Measurements from ENCODE around the gene TADA2B.

- no peak for TF ChIP-seq POLR2AphosphoS5 (IDR thresholded peaks at IDR 0.05; ENCODE audit: low read depth)
- TF ChIP-seq, protein P1, sequence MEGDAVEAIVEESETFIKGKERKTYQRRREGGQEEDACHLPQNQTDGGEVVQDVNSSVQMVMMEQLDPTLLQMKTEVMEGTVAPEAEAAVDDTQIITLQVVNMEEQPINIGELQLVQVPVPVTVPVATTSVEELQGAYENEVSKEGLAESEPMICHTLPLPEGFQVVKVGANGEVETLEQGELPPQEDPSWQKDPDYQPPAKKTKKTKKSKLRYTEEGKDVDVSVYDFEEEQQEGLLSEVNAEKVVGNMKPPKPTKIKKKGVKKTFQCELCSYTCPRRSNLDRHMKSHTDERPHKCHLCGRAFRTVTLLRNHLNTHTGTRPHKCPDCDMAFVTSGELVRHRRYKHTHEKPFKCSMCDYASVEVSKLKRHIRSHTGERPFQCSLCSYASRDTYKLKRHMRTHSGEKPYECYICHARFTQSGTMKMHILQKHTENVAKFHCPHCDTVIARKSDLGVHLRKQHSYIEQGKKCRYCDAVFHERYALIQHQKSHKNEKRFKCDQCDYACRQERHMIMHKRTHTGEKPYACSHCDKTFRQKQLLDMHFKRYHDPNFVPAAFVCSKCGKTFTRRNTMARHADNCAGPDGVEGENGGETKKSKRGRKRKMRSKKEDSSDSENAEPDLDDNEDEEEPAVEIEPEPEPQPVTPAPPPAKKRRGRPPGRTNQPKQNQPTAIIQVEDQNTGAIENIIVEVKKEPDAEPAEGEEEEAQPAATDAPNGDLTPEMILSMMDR (conservative IDR thresholded peaks at IDR 0.05; ENCODE audit: low read depth in 2 of 2), result no peak
- no peak for TF ChIP-seq STAT1 (IDR thresholded peaks at IDR 0.05; ENCODE audit: unreplicated experiment)
- TF ChIP-seq, protein P2, sequence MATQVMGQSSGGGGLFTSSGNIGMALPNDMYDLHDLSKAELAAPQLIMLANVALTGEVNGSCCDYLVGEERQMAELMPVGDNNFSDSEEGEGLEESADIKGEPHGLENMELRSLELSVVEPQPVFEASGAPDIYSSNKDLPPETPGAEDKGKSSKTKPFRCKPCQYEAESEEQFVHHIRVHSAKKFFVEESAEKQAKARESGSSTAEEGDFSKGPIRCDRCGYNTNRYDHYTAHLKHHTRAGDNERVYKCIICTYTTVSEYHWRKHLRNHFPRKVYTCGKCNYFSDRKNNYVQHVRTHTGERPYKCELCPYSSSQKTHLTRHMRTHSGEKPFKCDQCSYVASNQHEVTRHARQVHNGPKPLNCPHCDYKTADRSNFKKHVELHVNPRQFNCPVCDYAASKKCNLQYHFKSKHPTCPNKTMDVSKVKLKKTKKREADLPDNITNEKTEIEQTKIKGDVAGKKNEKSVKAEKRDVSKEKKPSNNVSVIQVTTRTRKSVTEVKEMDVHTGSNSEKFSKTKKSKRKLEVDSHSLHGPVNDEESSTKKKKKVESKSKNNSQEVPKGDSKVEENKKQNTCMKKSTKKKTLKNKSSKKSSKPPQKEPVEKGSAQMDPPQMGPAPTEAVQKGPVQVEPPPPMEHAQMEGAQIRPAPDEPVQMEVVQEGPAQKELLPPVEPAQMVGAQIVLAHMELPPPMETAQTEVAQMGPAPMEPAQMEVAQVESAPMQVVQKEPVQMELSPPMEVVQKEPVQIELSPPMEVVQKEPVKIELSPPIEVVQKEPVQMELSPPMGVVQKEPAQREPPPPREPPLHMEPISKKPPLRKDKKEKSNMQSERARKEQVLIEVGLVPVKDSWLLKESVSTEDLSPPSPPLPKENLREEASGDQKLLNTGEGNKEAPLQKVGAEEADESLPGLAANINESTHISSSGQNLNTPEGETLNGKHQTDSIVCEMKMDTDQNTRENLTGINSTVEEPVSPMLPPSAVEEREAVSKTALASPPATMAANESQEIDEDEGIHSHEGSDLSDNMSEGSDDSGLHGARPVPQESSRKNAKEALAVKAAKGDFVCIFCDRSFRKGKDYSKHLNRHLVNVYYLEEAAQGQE (IDR thresholded peaks at IDR 0.05; ENCODE audit: unreplicated experiment), result no peak
- TF ChIP-seq CREB1 (CRISPR knock-in tag; IDR thresholded peaks at IDR 0.05; ENCODE audit: low read depth), result no peak
- no peak for TF ChIP-seq EZH2phosphoT487 (IDR thresholded peaks at IDR 0.05; ENCODE audit: unreplicated experiment)
Observed at GRCh38 chr4:7058792-7059191, 15.6 kb downstream of the TADA2B start.

All from GM23338 (cell line).